ENCODE data around the gene PDE1C.

- TF ChIP-seq POLR2A (IDR thresholded peaks at IDR 0.05): no peak
- TF ChIP-seq, protein P1, sequence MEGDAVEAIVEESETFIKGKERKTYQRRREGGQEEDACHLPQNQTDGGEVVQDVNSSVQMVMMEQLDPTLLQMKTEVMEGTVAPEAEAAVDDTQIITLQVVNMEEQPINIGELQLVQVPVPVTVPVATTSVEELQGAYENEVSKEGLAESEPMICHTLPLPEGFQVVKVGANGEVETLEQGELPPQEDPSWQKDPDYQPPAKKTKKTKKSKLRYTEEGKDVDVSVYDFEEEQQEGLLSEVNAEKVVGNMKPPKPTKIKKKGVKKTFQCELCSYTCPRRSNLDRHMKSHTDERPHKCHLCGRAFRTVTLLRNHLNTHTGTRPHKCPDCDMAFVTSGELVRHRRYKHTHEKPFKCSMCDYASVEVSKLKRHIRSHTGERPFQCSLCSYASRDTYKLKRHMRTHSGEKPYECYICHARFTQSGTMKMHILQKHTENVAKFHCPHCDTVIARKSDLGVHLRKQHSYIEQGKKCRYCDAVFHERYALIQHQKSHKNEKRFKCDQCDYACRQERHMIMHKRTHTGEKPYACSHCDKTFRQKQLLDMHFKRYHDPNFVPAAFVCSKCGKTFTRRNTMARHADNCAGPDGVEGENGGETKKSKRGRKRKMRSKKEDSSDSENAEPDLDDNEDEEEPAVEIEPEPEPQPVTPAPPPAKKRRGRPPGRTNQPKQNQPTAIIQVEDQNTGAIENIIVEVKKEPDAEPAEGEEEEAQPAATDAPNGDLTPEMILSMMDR (IDR thresholded peaks at IDR 0.05): no peak
Observed at GRCh38 chr7:32089256-32089655, 19.0 kb upstream of the PDE1C start.
